ENCODE results near the gene DST.

DNA sequence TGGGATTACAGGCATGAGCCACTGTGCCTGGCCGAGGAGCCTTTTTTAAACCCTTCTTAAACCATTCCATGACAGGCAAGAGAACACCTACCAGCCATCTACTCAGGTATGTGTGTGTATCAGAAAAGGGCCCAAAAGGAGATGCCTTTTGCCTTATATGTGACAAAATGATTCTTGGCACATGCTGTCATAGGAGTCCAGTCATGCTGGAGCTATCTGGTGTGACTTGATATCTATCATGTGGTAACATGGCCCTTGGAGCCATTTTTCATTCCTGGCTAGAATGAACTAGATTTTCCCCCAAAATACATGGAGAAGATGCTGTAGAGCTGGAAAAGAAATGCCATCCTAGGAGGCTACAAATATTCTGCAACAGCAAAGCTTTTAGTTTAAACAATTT lies 129.1 kb downstream of the DST start:
- TF ChIP-seq, protein P1, sequence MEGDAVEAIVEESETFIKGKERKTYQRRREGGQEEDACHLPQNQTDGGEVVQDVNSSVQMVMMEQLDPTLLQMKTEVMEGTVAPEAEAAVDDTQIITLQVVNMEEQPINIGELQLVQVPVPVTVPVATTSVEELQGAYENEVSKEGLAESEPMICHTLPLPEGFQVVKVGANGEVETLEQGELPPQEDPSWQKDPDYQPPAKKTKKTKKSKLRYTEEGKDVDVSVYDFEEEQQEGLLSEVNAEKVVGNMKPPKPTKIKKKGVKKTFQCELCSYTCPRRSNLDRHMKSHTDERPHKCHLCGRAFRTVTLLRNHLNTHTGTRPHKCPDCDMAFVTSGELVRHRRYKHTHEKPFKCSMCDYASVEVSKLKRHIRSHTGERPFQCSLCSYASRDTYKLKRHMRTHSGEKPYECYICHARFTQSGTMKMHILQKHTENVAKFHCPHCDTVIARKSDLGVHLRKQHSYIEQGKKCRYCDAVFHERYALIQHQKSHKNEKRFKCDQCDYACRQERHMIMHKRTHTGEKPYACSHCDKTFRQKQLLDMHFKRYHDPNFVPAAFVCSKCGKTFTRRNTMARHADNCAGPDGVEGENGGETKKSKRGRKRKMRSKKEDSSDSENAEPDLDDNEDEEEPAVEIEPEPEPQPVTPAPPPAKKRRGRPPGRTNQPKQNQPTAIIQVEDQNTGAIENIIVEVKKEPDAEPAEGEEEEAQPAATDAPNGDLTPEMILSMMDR (IDR thresholded peaks at IDR 0.05; ENCODE audit: insufficient read depth, low read length), result no peak
- no peak for TF ChIP-seq POLR2AphosphoS5 (IDR thresholded peaks at IDR 0.05; ENCODE audit: low read depth)
- TF ChIP-seq, protein P2, sequence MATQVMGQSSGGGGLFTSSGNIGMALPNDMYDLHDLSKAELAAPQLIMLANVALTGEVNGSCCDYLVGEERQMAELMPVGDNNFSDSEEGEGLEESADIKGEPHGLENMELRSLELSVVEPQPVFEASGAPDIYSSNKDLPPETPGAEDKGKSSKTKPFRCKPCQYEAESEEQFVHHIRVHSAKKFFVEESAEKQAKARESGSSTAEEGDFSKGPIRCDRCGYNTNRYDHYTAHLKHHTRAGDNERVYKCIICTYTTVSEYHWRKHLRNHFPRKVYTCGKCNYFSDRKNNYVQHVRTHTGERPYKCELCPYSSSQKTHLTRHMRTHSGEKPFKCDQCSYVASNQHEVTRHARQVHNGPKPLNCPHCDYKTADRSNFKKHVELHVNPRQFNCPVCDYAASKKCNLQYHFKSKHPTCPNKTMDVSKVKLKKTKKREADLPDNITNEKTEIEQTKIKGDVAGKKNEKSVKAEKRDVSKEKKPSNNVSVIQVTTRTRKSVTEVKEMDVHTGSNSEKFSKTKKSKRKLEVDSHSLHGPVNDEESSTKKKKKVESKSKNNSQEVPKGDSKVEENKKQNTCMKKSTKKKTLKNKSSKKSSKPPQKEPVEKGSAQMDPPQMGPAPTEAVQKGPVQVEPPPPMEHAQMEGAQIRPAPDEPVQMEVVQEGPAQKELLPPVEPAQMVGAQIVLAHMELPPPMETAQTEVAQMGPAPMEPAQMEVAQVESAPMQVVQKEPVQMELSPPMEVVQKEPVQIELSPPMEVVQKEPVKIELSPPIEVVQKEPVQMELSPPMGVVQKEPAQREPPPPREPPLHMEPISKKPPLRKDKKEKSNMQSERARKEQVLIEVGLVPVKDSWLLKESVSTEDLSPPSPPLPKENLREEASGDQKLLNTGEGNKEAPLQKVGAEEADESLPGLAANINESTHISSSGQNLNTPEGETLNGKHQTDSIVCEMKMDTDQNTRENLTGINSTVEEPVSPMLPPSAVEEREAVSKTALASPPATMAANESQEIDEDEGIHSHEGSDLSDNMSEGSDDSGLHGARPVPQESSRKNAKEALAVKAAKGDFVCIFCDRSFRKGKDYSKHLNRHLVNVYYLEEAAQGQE (IDR thresholded peaks at IDR 0.05; ENCODE audit: insufficient replicate concordance, low read depth), result no peak
